SJCRH30 (cell line): Measurements from ENCODE around the gene TESMIN. TPM values are rescaled to one million over a fixed set of nuclear protein-coding genes. Genes with fewer than 3 reads are reported as not detected.

ENCODE experiments used
- DNase-seq, 2 experiments: peaks; one replicate each; pipeline ENCODE4 v3.0.0-alpha.2; 2015 to 2020
- H3K27ac ChIP-seq: fragments of 250-450 bp; sonication (Bioruptor Pico); 2 replicates; pipeline ENCODE4 v1.5.1; 2020; ENCODE audit warnings: mild to moderate bottlenecking, moderate library complexity
- H3K27me3 ChIP-seq: fragments of 250-450 bp; sonication (Bioruptor Pico); 2 replicates; pipeline ENCODE4 v1.5.1; 2020; ENCODE audit warnings: mild to moderate bottlenecking, moderate library complexity
- H3K36me3 ChIP-seq: fragments of 250-450 bp; sonication (Bioruptor Pico); 2 replicates; pipeline ENCODE4 v1.5.1; 2020; ENCODE audit warnings: mild to moderate bottlenecking, moderate library complexity
- H3K4me1 ChIP-seq: fragments of 250-450 bp; sonication (Bioruptor Pico); 2 replicates; pipeline ENCODE4 v1.5.1; 2020; ENCODE audit warnings: mild to moderate bottlenecking, moderate library complexity
- H3K4me3 ChIP-seq: fragments of 250-450 bp; sonication (Bioruptor Pico); 2 replicates; pipeline ENCODE4 v1.5.1; 2020; ENCODE audit warnings: mild to moderate bottlenecking, moderate library complexity
- H3K9me3 ChIP-seq: fragments of 250-450 bp; sonication (Bioruptor Pico); replicated peaks from 2 replicates; pipeline ENCODE4 v1.5.1; 2020; ENCODE audit warnings: mild to moderate bottlenecking, moderate library complexity
- total RNA-seq: library from RNA; depleted of rRNA; stranded (reverse); fragments of >200 nt; shearing (Covaris generic); gene quantifications from 2 replicates; pipeline ENCODE4 v1.2.3, GENCODE V29; 2014

TESMIN gene
- total RNA-seq, 1 experiment from 2014 or later = not detected

- no peaks in the 10 kb centered on the region for H3K36me3 ChIP-seq
Observed at GRCh38 chr11:68770781-68771180, 19.5 kb upstream of the TESMIN start.

DNA sequence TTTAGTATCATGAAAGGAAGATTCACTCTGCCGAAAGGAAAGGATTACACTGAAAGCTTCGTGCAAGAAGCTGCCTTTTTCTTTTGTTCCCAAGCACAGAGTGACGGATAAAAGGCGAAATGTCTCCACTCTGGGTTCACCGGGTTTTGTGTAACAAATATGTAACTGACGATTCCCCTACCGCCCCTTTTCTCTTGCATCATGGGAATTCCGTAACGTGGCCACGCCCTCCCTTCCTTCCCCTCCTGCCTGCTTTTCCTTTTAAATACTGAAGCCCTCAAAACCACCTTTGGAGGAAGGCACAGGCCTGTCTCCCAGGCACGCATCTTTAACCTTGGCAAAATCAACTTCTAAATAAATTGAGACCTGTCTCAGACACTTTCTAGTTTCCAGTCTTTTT lies 16.4 kb upstream of the TESMIN start:
- Histone ChIP-seq H3K27me3 (no peaks in the 10 kb centered on the region), H3K4me1 (no peaks in the 10 kb centered on the region), H3K9me3 (no peaks in the 10 kb centered on the region), H3K27ac (no peak overlapping the region), H3K4me3 (no peak overlapping the region), H3K36me3 (no peaks in the 10 kb centered on the region)
- no peak for DNase-seq

More at GRCh38 chr11:68770781-68771180, 19.5 kb upstream of the TESMIN start:
- Histone ChIP-seq H3K4me3 (no peak overlapping the region), H3K27me3 (no peaks in the 10 kb centered on the region), H3K27ac (no peak overlapping the region), H3K9me3 (no peaks in the 10 kb centered on the region), H3K4me1 (no peaks in the 10 kb centered on the region)
- DNase-seq = no peak

DNA sequence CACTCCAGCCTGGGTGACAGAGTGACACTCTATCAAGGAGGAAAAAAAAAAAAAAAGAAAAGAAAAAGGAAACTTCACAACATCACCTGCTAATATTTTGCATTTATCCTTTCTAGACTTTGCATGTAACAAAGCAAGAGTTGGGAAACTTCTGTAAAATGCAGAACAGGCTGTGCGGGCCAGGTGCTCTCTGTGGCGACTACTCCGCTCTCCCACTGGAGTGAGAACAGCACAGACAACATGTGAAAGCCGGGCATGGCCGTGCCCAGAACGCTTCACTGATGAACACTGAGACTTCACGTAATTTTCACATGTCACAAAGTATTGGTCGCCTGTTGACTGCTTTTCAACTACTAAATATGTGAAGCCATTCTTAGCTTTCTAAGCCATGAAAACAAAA lies 15.5 kb upstream of the TESMIN start:
- no peaks in the 10 kb centered on the region for H3K9me3 ChIP-seq
- DNase-seq = no peak
- no peak overlapping the region for H3K4me3 ChIP-seq
- H3K27ac ChIP-seq = no peak overlapping the region
- no peaks in the 10 kb centered on the region for H3K27me3 ChIP-seq
- H3K4me1 ChIP-seq = no peaks in the 10 kb centered on the region
- no peaks in the 10 kb centered on the region for H3K36me3 ChIP-seq

GRCh38 chr11:68764746-68765145 lies 13.4 kb upstream of the TESMIN start:
- no peaks in the 10 kb centered on the region for H3K27me3 ChIP-seq
- H3K36me3 ChIP-seq = no peaks in the 10 kb centered on the region
- DNase-seq = no peak
- no peak overlapping the region for H3K4me3 ChIP-seq
- H3K27ac ChIP-seq = no peak overlapping the region
- no peaks in the 10 kb centered on the region for H3K9me3 ChIP-seq
- H3K4me1 ChIP-seq = no peaks in the 10 kb centered on the region

GRCh38 chr11:68763926-68764657 lies 12.8 kb upstream of the TESMIN start:
- Histone ChIP-seq H3K27ac (no peak overlapping the region), H3K9me3 (no peaks in the 10 kb centered on the region), H3K36me3 (no peaks in the 10 kb centered on the region), H3K4me1 (no peaks in the 10 kb centered on the region), H3K27me3 (no peaks in the 10 kb centered on the region), H3K4me3 (no peak overlapping the region)
- DNase-seq = no peak

GRCh38 chr11:68763181-68763721 lies 11.9 kb upstream of the TESMIN start:
- no peak for DNase-seq
- no peaks in the 10 kb centered on the region for H3K9me3 ChIP-seq
- no peaks in the 10 kb centered on the region for H3K4me1 ChIP-seq
- H3K27ac ChIP-seq = no peak overlapping the region
- H3K27me3 ChIP-seq = no peaks in the 10 kb centered on the region
- no peaks in the 10 kb centered on the region for H3K36me3 ChIP-seq
- no peak overlapping the region for H3K4me3 ChIP-seq

- no peak for DNase-seq
- no peaks in the 10 kb centered on the region for H3K36me3 ChIP-seq
- no peaks in the 10 kb centered on the region for H3K9me3 ChIP-seq
- H3K27me3 ChIP-seq = no peaks in the 10 kb centered on the region
- no peaks in the 10 kb centered on the region for H3K4me1 ChIP-seq
- H3K4me3 ChIP-seq = no peak overlapping the region
- H3K27ac ChIP-seq = no peak overlapping the region
Observed at GRCh38 chr11:68762481-68762880, 11.2 kb upstream of the TESMIN start.

DNA sequence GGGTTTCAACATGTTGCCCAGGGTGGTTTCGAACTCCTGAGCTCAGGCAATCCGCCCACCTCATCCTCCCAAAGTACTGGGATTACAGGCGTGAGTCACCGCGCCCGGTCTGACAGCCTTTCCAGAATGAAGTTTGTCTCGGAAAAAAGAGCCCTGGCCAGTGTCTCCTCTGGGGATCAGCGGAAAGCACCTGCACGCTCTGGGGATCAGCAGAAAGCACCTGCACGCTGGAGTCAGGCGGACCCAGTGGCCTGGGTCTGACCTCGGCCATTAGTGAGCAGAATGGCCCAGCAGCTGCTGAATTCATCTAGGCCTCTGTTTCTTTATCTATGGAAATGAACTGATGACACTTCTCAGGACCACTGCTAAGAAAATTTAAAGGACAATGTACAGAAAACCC lies 10.5 kb upstream of the TESMIN start:
- no peak for DNase-seq
- Histone ChIP-seq H3K4me3 (no peak overlapping the region), H3K27me3 (no peaks in the 10 kb centered on the region), H3K9me3 (no peaks in the 10 kb centered on the region), H3K36me3 (no peaks in the 10 kb centered on the region), H3K27ac (no peak overlapping the region), H3K4me1 (no peaks in the 10 kb centered on the region)

DNA sequence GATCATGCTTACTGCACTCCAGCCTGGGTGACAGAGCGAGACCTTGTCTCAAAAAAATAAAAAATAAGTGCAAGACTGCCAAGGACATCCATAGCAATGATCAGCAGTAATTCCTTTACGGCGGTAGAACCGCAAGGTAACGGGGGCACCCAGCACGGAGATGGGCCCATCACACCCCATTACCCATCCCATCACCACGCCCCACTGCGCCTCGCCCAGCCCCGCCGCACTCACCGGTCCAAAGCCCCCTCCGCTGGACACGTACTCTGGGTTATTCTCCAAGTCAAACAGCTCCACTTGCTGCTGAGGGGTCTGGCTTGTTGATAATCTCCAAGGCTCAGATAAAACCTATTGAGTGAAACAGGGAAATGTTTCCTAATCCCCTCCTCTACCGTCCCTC lies 8.7 kb upstream of the TESMIN start:
- no peak for DNase-seq
- H3K27me3 ChIP-seq = no peaks in the 10 kb centered on the region
- H3K4me1 ChIP-seq = no peaks in the 10 kb centered on the region
- H3K36me3 ChIP-seq = no peaks in the 10 kb centered on the region
- H3K9me3 ChIP-seq = no peaks in the 10 kb centered on the region
- H3K27ac ChIP-seq = no peak overlapping the region
- H3K4me3 ChIP-seq = no peak overlapping the region

DNA sequence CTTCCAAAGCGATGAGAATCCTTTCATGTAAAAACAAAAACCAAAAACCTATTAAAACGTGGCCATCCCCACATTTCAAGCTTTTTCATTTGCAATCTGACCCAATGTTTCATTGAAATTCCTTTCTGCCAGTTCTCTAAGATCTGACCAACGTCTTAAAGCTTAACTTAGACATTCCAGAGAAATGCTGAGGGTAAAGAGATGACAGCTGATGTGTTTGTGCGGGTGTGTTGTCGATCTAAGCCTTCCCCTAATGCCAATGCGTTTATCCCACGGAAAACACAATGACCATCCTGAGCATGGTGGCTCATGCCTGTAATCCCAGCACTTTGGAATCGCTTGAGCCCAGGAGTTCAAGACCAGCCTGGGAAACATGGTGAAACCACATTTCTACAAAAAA lies 6.4 kb upstream of the TESMIN start:
- no peaks in the 10 kb centered on the region for H3K36me3 ChIP-seq
- no peaks in the 10 kb centered on the region for H3K9me3 ChIP-seq
- H3K4me1 ChIP-seq = no peaks in the 10 kb centered on the region
- no peak for DNase-seq
- H3K27me3 ChIP-seq = no peaks in the 10 kb centered on the region
- H3K27ac ChIP-seq = no peak overlapping the region
- H3K4me3 ChIP-seq = no peak overlapping the region

DNA sequence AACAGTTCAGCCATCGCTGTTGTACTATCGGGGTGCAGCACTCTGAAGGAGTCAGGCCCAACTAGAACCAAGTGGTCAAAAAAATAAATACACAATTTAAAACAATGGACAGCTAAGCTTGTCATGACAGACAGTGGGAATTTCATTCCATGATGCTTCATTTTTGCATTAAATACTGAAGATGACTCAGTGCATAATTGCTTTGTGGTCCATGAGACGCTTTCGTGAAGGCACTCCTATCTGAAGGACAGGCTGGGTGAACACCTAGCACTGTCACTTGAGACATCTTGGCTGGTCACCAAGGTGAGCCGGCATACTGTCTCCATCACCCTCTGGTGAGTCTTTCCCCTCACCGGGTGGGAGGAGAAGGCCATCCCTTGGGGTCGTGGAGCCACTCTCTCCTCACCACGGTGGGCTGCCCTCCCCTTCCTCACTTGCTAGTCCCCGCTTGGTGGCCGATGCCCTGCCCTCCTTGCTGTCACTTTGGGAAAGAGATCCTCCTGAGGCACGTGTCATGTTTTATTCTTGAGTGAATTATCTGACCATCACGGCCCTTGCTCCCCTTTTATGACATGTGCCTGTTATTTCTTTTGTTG lies 4.9 kb upstream of the TESMIN start:
- Histone ChIP-seq H3K27ac (no peak overlapping the region), H3K4me3 (no peak overlapping the region), H3K9me3 (no peaks in the 10 kb centered on the region), H3K27me3 (no peaks in the 10 kb centered on the region), H3K4me1 (no peaks in the 10 kb centered on the region), H3K36me3 (no peaks in the 10 kb centered on the region)
- no peak for DNase-seq

DNA sequence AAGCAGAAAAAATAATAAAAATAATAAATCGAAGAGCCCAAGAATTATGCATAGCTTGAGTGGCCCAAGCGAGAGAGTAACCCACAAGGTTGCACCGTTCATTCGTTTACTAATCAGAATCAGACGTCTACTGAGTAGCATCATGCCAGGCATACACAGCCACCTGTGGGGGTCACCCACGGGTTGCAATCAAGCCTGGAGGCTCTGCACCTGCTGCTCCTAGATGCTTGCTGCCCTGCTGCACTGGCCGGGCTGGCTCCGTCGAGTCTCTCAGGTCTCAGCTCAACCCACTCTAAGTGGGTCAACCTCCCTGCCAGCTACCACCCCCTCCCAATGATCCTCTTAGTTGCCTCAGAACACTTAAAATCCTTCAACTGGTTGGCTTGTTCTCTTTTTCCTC lies 2.0 kb upstream of the TESMIN start:
- no peak overlapping the region for H3K27ac ChIP-seq
- DNase-seq = peak in 1 of 2 experiments; percentile 9
- no peaks in the 10 kb centered on the region for H3K9me3 ChIP-seq
- no peak overlapping the region for H3K4me3 ChIP-seq
- no peaks in the 10 kb centered on the region for H3K27me3 ChIP-seq
- H3K36me3 ChIP-seq = no peaks in the 10 kb centered on the region
- no peaks in the 10 kb centered on the region for H3K4me1 ChIP-seq

- no peak for DNase-seq
- Histone ChIP-seq H3K27ac (no peak overlapping the region), H3K4me3 (no peak overlapping the region), H3K36me3 (no peaks in the 10 kb centered on the region), H3K27me3 (no peaks in the 10 kb centered on the region; the same call in 1 of the 2 replicates), H3K9me3 (no peaks in the 10 kb centered on the region), H3K4me1 (no peaks in the 10 kb centered on the region)
Observed at GRCh38 chr11:68751004-68751325, 355 bp downstream of the TESMIN start.

DNA sequence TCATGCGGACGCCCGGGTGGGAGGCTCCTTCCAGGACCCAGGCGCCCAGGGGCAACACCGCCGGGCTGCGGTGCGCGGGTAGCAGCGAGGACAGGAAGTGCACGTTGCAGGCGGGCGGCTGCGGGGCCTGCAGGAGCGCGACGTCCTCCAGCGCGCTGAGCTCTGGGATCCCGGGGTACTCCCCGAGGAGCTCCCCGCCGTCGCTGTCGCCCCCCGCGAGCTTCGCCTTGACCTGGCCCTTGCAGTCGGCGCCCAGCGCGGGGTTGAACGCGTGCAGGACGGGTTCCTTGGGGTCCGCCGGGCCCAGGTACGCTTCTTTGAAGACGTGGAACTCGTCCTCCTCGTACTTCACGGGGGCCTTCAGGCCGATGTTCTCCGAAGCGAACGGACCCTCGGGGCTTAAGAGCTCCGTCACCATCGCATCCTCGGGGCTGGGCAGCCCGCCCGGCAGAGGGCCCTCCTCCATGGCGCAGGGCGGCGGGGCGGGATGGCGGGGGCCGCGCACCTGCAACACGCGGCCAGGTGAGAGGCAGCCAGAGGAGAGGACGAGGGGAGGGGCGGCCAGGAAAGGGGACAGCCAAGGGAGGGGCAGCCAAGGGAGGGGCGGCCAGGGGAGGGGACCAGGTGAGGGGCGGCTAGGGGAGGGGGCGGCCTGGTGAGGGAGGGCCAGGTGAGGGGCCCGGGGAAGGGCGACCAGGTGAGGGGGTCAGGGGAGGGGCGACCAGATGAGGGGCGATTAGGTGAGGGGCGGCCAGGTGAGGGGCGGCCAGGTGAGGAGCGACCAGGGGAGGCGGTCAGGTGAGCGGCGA lies 921 bp downstream of the TESMIN start:
- DNase-seq = no peak
- H3K27me3 ChIP-seq = no peaks in the 10 kb centered on the region; the same call in 1 of the 2 replicates
- no peak overlapping the region for H3K4me3 ChIP-seq
- no peaks in the 10 kb centered on the region for H3K4me1 ChIP-seq
- no peaks in the 10 kb centered on the region for H3K9me3 ChIP-seq
- H3K36me3 ChIP-seq = no peaks in the 10 kb centered on the region
- H3K27ac ChIP-seq = no peak overlapping the region
